NT2/D1 (cell line): Measurements from ENCODE around the gene ROPN1L.
"Not testable (repeated sequence)": the region's sequence is repeated elsewhere in the genome, so short reads cannot be mapped to it uniquely, and the experiment has no call there.

Source experiments
- SUZ12 ChIP-seq: IDR thresholded peaks from 2 replicates; pipeline ENCODE4 v1.6.1; 2011; ENCODE audit not compliant: insufficient read length, insufficient read depth; ENCODE audit errors: extremely low read depth
- YY1 ChIP-seq: IDR thresholded peaks from 2 replicates; pipeline ENCODE4 v1.6.1; 2011; ENCODE audit not compliant: insufficient read length, insufficient read depth

DNA sequence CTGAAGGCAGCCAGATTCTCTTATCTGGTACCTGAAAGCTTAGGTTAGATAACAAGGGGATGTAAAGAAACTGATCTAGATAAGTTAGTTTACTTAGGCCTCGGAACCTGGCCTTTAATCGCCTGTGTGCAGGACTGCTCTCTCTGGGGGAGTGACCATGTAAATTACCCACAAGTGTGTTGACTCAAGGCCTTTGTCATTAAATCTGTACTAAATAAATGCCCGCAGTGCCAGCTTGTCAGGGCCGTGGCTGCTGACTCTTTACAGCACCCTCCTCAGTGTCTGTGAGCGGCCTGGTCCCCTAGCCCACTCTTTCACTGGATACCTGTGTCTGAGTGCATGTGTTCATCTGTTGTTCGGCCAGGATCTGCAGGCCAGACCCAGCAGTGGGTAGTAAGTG is 52.8 kb downstream of the ROPN1L start:
- TF ChIP-seq SUZ12, YY1: not testable (repeated sequence)
